GM18951 (cell line): ENCODE measurements around the gene PHYHD1.
"Not testable (repeated sequence)": the region's sequence is repeated elsewhere in the genome, so short reads cannot be mapped to it uniquely, and the experiment has no call there.

Experiments used
- POLR2A ChIP-seq: IDR thresholded peaks from 4 replicates; pipeline ENCODE4 v1.6.1; 2011; ENCODE audit warnings: mild to moderate bottlenecking; ENCODE audit not compliant: insufficient read length, insufficient read depth; ENCODE audit errors: extremely low read depth
- in situ Hi-C: fragments of 300-500 bp; cut with MboI; formaldehyde crosslinking; loops from one replicate; pipeline ENCODE4 v1.12.0; 2022; ENCODE audit warnings: low sequenced_read_pairs, mixed read lengths, inconsistent platforms; ENCODE audit not compliant: unreplicated experiment

Gene PHYHD1

GRCh38 chr9:128945798-128946501 is 25.2 kb downstream of the PHYHD1 start:
- no peak for TF ChIP-seq POLR2A
- in situ Hi-C loops, result no loop called here

DNA sequence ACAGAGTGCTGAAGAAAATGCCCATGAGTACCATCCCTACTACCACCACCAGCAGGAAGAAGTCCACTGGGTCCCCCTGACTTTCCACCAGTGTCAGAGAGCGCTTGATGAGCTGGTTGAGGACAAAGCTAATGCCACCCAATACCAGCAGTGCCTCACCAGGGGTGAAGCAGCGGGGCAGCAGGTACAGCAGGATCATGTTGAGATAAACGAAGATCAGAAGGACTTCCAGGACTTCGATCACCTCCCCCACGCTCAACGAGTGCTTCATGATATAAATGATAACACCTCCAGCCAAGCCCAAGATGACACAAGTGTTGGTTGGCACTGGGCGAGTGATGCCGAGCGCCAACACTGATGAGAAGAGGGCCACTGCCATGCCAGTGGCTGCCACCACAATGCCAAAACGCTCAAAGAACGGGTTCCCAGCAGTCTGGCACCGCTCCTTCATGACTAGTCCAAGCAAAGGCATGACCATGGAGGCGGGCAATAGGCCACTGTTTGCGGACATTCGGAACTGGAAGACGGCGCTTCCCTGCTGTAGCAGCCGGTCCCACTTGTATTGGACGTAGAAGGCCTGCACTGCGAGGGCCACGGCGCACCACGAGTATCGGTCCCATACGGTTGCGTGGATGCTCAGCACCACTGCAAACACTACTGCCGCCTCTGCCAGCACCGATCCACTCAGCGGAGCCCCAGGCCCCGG is 25.9 kb downstream of the PHYHD1 start:
- in situ Hi-C loops, result no loop called here
- no peak for TF ChIP-seq POLR2A

- TF ChIP-seq POLR2A, result no peak
- in situ Hi-C loops, result no loop called here
Observed at GRCh38 chr9:128947277-128947526, 26.4 kb downstream of the PHYHD1 start.

- in situ Hi-C loops, result no loop called here
- peak; percentile 98 for TF ChIP-seq POLR2A
Observed at GRCh38 chr9:128947527-128948301, 26.9 kb downstream of the PHYHD1 start, which contains the start of the genes DOLK and NUP188. Gene DOLK, minus strand, starts transcription at chr9:128947603. Its CDS starts 300 bp downstream, at chr9:128947303. Gene NUP188, plus strand, starts transcription at chr9:128947699. Its CDS starts 21 bp downstream, at chr9:128947720.

GRCh38 chr9:128961403-128961802 is 40.6 kb downstream of the PHYHD1 start:
- in situ Hi-C loops, result not testable (repeated sequence)

GRCh38 chr9:128969491-128969890 is 48.7 kb downstream of the PHYHD1 start:
- no peak for TF ChIP-seq POLR2A
- in situ Hi-C loops, result no loop called here

DNA sequence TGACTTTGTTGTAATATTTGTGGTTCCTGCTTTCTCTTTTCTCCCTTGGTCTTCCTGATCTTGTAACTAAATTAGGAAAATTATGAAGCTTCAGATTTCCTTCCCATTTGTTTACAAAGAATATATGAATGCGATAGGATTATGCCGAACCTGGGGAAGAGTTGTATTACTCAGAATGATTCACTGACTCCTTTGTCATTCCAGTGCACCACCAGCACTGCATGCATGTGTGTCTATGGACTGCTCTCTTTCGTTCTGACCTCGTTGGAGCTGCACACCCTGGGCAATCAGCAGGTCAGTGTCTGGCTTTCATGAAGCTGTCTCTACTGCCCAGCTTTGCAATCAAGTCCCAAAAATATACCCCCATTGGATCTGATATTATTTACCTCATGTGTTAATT is 52.2 kb downstream of the PHYHD1 start:
- no peak for TF ChIP-seq POLR2A
- in situ Hi-C loops, result no loop called here

GRCh38 chr9:128979111-128979510 is 58.3 kb downstream of the PHYHD1 start:
- no peak for TF ChIP-seq POLR2A
- in situ Hi-C loops, result no loop called here

DNA sequence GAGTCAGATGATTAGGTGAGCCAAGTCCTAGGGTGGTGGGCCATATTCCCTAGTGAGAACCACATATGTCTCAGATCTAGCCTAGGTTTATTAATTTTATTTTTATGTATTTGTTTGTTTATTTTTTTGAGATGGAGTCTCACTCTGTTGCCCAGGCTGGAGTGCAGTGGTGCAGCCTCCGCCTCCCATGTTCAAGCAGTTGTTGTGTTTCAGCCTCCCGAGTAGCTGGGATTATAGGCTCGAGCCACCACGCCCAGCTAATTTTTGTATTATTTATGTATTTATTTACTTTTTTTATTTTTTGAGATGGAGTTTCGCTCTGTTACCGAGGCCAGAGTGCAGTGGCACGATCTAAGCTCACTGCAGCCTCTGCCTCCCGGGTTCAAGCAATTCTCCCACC is 62.8 kb downstream of the PHYHD1 start:
- no peak for TF ChIP-seq POLR2A
- in situ Hi-C loops, result no loop called here

DNA sequence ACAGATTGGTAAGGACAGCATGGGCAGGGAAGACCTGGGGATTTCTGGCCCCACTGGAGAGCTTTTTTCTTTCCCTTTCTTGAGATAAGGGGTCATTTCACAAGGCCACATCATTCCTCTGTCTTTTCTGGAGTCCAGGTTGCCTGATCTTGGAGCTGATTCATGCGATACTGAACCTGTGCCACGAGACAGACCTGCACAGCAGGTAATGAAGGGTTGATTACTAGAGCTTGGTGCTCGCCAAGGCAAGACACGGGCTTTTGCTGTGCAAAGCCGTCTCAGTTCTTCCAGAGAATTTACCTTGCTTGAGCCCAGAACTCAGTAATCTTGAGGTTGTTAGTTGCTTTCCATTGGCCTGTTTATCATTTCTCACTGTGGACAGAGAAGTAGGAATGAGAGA is 65.9 kb downstream of the PHYHD1 start:
- in situ Hi-C loops, result no loop called here
- TF ChIP-seq POLR2A, result no peak

- in situ Hi-C loops, result no loop called here
- no peak for TF ChIP-seq POLR2A
Observed at GRCh38 chr9:128987805-128988204, 67.0 kb downstream of the PHYHD1 start.
